ENCODE data around the gene PLCL1.

PLCL1 gene

DNA sequence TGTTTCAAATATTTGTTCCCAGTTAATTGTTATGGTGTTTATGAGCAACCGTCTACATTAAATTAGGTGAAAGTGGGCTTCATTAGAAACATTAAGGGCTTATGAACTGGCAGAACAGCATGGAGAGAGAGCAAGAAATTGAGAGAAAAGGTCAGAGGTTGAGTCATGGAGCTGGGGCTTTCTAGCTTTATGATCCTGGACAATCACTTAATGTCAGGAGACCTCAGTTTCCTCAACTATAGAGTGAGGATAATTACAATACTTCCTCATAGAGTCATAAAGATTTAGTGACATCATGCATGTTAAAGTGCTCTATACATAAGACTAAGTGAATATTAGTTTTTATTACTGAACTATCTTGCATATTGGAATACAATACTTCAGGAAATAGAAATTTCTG is 83.9 kb downstream of the PLCL1 start:
- no peak for DNase-seq (ENCODE audit: low read depth in 2 of 2)

DNA sequence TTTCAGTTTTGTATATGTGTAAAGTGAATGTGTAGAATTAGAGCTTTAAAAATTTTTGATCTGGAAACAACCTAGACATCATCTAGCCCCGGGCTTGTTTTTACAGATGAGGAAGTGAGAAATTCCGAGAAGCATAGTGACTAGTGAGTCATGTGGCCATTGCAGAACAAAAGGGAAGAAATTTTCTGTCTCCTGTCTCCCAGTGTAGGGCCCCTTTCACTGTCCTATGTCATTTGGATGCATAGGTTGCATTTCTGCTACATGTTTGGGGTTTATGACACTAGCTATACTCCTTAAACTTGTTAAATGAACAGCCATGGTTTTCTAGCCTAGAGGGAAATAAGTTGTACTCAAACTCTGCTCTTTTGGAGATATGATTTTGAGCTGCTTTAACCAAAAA is 84.6 kb downstream of the PLCL1 start:
- DNase-seq (ENCODE audit: low read depth in 2 of 2), result no peak

DNA sequence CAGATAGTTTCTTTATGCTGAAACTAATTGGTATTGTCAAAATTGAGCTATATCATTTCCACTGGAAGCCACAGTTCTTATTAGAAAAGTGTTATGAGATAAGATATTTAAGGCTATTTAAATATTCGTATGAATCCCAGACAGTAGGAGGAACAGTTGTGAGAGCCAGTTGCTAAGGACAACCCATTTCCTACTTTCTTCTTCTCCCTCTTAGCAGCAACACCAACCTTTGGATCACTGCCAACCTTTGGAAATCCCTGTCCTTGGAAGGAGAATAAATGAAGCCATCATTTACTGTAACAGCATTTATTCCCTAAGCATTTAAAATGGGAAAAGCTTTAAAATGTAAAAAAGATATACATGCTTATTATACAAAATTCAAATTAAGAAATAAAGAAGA is 85.8 kb downstream of the PLCL1 start:
- no peak for DNase-seq (ENCODE audit: low read depth in 2 of 2)

DNA sequence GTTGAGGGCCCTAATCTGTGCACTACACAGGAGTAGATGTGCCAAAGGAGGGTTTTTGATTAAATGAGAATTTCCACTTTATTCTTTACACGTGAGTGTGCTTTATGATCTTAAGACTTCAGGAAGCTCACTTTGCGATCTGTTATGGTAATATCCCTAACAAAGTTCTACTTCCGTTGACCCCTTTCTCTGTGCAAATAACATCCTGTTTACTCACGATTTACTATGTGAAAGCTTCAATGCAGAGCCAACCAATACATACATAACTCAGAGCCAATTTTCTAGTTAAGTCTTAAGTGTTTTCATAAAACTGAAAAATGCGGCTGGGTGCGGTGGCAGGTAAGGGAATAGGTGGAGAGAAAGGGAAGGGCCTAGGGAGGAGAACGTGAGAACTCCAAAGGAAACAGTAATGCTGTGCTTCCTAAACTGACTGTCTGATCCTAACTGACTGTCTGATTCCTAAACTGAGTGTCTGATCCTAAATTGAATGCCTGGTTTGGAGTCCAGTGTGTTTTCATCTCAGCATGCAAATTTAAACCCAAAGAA is 87.6 kb downstream of the PLCL1 start:
- DNase-seq (ENCODE audit: low read depth in 2 of 2), result no peak

DNA sequence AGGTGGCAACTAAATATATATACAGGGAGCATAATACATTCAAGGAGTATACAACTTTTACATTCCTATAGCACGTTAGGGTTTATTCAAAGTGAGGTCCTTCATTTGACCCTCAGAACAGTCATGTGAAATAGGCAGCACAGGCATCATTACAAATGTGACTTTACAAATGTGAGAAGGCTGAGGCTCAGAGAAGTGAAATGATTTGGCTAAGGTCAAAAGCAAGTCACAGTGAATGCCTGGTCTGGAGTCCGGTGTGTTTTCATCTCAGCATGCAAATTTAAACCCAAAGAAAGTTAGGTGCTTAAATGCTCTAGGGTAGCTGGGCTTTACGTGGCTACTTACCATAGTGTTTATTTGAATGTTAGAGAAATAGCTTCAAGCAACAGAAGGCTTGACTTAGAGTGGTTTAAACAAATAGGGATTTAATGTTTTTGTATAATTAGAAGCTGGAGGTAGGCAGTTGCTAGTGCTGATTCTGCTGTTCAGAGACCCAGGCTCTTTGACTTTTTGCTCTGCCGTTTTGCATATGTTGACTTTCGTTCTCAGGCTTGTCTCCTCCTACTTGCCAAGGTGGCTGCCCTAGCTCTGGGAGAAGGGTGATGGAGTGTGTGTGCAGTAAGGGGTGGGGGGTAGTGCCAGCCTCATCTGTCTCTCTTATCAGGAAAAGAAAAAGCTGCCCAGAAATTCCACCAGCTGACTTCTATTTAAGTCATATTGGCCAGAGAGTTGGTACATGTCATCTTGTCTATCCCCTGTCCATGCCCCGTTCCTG is 89.2 kb downstream of the PLCL1 start:
- DNase-seq (ENCODE audit: low read depth in 2 of 2), result no peak

DNA sequence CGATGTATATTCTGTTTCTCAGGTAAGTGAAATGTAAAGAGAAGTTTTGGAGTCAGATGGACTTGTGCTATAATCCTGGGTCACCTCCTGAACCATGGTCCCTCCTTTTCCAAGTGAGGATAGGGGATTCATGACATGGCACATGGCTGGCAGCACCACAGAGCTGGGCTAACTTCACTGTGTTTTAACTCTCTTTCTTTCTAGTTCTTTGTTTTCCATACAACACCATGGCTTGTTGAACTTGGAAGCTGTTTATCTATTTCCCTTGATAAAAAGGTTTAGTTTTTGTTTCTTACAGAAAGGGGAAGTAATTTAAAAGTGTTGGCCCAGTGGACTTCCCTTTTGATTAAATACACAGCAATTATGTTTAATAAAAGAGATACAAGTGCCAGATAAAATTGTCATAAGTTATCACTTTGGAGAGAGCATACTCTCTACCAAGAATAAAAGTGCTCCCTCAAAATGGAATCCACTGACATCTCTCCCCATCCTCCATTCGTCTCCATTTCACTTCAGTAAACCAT is 90.4 kb downstream of the PLCL1 start:
- DNase-seq (ENCODE audit: low read depth in 2 of 2), result no peak

DNA sequence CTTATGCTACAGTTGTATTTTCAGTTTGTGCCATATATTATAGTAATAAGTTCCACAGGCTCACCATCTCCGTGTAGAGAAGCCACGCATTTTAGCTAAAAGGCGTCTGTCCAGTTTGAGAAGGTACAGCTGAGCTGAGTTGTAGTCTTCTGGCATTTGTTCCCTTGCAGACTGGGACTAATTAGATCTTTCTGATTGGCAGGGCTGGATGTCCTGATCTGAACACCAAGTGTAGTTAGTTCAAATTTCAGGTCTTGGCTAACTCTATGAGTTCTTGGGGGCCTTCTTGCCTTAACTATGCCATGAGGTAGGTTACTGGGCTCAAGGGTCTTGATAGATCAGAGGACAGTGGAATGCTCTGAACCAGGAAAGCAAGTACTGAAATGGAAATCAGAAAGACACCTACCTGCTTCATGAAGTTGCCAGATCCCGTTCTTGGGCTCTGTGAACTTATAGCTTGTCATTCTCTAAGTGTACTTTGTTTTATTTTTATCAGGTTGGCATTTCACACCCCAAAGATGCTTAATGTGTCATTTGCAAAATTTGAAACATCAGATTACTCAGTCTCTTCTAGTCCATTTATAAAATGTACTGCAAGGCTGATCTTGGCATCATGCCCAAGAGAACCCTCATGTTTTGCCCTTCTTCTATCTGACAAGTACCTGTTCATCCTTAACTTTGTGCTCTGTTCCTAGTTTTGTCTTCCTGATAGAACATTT is 93.7 kb downstream of the PLCL1 start:
- no peak for DNase-seq (ENCODE audit: low read depth in 2 of 2)

DNA sequence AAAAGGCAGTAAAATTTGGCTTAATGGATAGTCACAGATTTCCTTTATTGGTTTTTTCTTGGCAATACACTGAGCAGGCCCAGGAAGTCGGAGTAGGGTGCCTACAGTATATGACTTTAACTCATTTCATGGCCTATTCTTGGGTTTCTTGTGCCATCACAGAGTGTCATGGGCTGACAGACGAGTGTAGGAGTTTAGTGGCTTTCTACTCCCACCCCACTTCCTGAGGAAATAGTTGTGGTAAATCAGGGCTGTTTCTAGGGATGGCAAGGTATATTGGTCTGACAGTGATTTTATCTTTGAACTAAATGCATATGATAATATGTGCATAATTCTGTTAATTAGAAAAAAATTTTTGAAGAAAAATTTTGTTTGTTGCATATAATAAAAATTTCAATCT is 100.1 kb downstream of the PLCL1 start:
- DNase-seq (ENCODE audit: low read depth in 2 of 2), result no peak

DNA sequence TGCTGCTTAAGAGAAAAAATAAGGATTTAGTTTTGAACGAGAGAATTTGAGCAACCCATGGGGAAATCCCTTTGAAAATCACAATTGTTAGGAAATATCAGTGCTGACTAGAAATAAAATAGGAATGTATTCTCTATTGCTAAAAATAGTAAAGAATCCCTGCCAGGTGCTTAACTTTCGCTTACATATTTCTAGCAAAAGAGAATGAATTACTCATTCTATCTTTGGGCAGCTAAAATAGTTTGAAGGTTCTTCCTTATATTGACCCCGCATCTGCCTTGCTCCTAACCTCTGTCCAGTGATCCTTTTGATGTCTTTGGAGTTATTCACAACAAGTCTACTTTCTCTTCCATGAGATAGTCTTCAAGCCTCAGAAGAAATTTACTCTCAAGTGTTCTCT is 103.8 kb downstream of the PLCL1 start:
- DNase-seq (ENCODE audit: low read depth in 2 of 2), result no peak

DNA sequence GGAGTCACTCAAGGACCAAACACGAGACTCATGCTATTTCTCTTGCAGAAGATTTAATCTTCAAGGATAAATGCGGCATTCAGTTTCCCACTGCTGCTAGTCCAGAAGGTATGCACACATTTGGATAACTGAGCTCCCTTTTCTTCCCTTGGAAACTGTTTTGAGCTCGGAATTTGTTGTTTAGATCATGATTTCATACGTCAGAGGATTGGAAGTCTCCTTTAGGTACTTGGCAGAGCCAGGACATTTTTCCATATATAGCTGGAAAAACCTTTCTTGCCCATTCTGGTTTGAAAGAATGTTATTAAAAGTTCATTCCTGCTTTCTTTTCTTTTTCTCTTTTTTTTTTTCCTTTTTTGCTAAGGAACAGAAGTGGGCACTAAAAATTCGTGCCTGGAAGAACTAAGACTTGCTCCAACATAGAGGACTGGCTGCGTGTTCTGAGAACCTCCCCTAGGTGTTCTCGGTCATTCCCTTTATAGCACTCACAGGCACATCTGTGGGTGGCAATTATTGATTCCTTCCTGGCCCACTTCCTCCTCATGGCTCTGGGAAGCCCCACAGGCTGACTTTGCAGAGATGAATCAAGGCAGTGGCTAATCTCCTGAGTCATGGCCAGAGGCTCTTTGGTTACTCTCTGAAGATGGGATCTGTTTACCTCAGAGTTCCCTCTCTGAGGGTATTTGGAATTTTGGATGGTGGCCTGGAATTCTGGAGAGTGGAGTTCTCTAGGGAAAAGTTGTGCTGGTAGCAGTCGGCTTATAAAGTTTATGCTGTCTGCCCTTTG is 104.8 kb downstream of the PLCL1 start:
- no peak for DNase-seq (ENCODE audit: low read depth in 2 of 2)

DNA sequence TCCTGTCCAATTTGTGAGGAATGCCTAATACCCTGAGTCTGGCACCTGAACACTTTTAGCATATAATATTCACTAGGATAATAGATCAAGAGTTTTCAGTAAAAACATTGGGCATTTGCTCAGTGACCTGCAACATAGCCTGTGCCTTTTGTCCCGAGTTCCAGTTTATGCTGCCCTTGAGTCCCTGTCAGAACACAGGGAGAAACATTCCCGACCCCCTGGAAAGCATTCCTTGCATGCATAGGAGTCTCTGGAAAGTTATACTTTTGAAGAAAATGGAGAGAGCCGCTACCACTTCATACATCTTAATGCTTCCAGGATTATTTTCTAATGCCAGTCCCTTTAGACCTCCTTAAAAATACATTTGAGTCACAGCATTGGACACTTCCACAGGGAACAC is 107.3 kb downstream of the PLCL1 start:
- DNase-seq (ENCODE audit: low read depth in 2 of 2), result no peak

DNA sequence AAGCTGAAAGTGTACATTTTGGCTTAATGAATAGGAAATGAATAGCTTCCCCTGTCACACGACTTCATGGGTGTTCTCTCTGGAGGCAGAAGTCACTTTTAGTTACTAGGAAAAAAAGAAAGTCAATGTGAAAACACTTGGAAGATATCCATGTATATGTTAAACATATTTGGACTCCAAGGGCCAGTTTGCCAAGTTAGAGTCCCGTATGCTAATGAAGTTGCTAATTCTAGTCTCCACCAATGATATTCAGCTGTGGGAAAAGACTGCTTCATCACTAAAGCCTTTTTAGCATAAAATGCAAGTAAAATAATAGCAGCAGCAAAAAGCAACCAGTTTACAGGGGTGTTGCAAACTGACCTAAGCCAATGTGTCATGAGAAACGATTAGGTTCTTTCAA is 108.7 kb downstream of the PLCL1 start:
- DNase-seq (ENCODE audit: low read depth in 2 of 2), result no peak

DNA sequence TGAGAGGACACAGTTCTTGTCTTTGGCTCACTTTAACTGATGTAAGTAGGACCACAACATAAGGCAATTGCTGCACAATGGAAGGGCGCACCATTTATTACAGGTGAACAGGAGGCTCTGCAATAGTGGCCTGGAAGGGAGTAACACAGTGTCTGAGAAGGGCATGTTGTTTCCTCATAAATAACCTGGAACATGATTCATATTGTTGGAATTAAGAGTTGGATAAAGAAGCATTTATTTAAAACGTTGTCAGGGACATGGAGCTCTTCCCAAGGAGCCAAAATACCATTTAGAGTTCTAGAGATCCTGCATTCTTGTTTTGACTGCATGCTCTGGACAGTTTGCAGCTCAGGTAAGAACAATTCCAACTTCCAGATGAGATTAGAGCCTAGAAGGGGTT is 110.4 kb downstream of the PLCL1 start:
- DNase-seq (ENCODE audit: low read depth in 2 of 2), result no peak

DNA sequence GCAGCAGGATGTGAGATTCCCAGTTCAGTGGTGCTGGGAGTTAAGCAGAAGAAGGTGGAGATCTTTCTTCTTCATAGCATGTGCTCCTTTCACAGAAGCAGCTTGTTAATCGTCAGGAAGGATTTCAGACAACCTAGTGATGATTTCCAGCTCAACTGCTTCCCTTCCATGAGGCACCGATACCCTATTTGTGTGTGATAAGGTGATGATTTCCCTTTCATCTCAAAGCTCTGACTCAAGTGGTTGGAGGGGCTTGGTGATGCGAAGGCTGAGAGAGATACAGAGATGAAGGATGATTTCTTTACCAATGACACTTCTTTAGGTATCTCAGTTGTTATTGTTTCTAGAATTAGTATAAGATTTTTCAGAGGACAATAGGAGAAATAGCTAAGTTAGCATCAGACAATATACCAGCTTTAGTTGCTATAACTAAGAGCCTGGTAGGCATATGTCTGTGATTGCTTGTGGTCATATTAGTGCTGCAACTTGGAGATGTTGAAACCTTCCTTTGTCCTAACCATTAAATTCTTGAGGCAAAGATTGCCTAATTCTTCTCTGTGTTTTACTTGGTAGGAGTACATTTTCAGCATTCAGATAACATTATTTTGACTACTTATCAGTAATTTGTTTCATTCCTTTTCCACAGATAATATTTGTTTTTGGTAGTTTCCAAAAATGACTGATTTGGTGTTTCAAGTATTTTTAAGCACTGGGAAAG is 111.3 kb downstream of the PLCL1 start:
- no peak for DNase-seq (ENCODE audit: low read depth in 2 of 2)

DNA sequence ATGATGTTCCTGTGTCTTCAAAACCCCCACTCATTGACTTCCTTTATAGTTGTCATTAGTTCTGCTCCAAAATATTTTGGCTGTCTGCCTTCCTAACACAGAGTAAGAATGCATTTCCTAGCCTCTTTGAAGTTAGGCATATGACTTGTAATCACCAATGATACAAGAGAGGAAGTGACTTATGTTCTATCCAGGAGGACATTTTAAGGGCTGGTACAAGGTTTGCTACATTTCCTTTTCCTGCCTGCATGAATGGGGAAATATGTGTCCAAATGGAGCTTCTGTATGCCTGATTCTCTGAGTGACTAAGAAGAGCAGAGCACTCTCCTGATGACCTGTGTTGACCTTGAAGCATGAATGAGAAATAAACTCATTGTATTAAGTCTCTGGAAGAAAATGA is 115.1 kb downstream of the PLCL1 start:
- DNase-seq (ENCODE audit: low read depth in 2 of 2), result no peak

DNA sequence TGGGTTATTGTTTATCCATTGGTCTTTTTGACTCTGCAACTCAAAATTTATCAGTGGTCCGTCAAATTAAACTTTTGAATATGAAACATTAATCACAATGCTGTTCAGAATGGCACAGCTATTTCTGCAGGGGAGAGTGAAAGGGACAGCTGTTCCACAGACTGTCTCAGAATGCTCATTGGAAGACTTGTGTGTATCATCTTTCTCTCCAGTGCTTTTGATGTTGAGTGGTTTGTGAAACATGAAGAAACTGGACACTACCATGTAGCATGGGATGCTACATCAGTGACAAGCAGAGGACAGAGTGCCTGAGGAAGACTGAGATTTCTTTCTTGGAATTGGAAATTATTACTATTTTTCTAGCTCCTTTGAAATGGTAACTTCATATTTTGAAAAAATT is 115.7 kb downstream of the PLCL1 start:
- no peak for DNase-seq (ENCODE audit: low read depth in 2 of 2)

DNA sequence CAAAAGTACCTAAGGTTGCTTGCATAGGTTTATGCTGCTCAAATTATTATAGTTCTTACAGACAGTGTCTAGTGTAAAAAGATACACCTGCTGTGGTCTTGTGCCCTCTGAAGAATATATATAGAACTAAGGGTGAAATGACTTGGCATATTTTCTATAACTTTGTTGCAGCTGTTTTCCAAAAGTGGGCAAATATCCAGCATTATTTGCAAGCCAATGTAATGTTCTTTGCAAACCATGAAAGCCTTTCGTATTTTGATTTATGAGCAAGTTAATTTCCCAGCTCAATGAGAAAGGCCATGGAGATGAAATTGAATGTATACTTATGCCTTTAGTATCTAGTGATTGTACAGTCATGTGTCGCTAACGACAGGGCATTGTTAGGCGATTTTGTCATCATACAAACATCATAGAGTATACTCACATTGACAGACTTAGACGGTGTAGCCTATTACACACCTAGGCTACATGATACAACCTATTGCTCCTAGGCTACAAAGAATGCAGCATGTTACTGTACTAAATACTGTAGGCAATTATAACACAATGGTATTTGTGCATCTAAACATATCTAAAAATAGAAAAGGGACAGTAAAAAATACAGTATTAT is 116.3 kb downstream of the PLCL1 start:
- no peak for DNase-seq (ENCODE audit: low read depth in 2 of 2)

DNA sequence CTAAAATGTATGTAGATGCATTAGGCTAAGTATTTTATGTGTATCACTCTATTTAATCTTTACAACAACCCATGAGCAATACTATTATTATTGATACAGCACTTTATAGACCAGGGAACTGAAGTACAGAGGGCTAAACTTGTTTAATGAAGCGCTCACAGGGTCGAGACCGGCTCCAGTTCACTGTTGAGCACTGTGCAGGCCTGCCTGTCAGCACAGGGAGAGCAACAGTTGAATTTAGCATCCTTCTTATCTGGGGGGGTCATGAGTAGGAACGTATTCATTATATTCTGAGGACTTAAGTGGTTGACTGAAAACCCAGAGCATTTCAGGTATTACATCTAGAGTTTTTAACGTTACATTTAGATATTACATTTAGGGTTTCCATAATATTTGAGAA is 120.1 kb downstream of the PLCL1 start:
- no peak for DNase-seq (ENCODE audit: low read depth in 2 of 2)

DNA sequence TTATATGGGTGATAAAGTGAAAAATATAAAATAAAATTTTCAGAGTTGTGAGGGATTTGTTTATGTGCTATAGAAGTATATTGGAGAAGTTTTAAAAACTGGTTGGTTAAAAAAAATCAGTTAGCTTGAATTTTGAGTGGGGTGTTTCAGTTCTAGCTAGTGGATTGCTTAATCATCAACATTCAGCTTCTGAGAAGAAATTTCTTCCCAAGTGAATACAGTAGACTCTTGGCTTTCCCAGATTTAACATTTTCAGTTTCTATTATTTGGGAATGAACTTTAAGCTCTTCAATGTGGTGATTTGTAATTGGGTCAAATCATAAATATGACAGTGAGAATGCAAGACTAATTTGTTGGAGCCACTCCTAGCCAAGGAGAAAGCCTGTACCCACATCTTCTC is 120.8 kb downstream of the PLCL1 start:
- no peak for DNase-seq (ENCODE audit: low read depth in 2 of 2)

DNA sequence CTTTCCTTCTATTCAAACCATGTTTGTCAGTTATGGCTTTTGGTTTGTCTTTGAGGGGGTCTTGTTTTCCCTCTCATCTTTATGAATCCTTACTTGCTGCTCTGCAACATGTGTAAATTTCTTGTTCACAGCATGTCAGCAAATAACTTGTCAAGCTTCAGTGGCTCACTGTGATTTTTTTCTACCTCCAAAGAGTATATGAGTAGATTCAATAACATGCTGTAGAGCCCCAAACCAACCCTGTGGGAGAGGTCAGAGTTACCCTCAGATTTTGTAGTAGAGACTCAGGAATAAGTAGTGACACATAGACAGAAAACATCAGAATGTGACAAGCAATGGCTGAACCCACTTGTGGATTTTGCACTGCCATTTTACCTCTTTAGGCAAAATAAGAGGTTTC is 121.6 kb downstream of the PLCL1 start:
- DNase-seq (ENCODE audit: low read depth in 2 of 2), result no peak

DNA sequence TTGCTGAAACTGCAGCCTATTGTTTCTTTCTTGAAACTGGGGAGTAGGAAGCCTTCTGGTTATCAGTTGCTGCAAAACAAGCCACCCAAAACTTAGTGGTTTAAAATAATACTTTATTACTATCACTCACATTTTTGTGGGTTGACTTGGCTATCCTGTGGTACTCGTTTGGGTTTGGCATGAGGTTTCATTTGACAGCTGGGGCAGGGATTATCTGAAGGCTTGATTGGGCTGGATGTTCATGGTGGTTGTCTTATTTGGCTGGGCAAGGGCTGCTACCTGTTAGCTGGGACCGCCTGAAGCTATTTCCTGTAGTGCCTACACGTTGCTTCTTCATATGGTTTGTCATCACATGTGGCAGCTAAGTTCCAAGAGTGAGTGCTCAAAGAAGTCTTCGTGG is 122.3 kb downstream of the PLCL1 start:
- DNase-seq (ENCODE audit: low read depth in 2 of 2), result no peak
